Muscle of arm (tissue), 12 donors: ENCODE results near the gene YAP1. TPM values are rescaled to one million over a fixed set of nuclear protein-coding genes. Genes with fewer than 3 reads are reported as not detected.
A peak's percentile ranks its signal among the peaks of the same experiment; 100 is the strongest.
"Not testable (repeated sequence)": the region's sequence is repeated elsewhere in the genome, so short reads cannot be mapped to it uniquely, and the experiment has no call there.

Source experiments
- DNase-seq: peaks from one replicate; pipeline ENCODE4 v3.0.0-alpha.2; 2013
- polyA plus RNA-seq, 12 donors: library from polyadenylated mRNA; unstranded; fragments of 120-200 nt; gene quantifications; one replicate each; pipeline ENCODE4 v1.2.1, GENCODE V29; 2013; ENCODE audit not compliant: insufficient read length in 12 of 12

Gene YAP1
- polyA plus RNA-seq, 12 donors: 64.0 to 127 (median 89.4) TPM; not detected in 1

- DNase-seq: no peak
Observed at GRCh38 chr11:102237096-102237735, 127.0 kb downstream of the YAP1 start.

GRCh38 chr11:102238391-102238821, 128.2 kb downstream of the YAP1 start:
- DNase-seq: no peak

- no peak for DNase-seq
Observed at GRCh38 chr11:102239448-102239847, 129.2 kb downstream of the YAP1 start.

- no peak for DNase-seq
Observed at GRCh38 chr11:102239911-102240310, 129.7 kb downstream of the YAP1 start.

GRCh38 chr11:102240502-102240901, 130.3 kb downstream of the YAP1 start:
- no peak for DNase-seq

- no peak for DNase-seq
Observed at GRCh38 chr11:102241026-102241425, 130.8 kb downstream of the YAP1 start.

- no peak for DNase-seq
Observed at GRCh38 chr11:102243399-102243884, 133.2 kb downstream of the YAP1 start.

- no peak for DNase-seq
Observed at GRCh38 chr11:102244681-102245409, 134.6 kb downstream of the YAP1 start.

- DNase-seq: no peak
Observed at GRCh38 chr11:102251423-102251822, 141.2 kb downstream of the YAP1 start.

- DNase-seq: no peak
Observed at GRCh38 chr11:102252339-102252891, 142.2 kb downstream of the YAP1 start.

GRCh38 chr11:102253020-102253715, 142.9 kb downstream of the YAP1 start:
- DNase-seq: no peak

GRCh38 chr11:102254047-102254446, 143.8 kb downstream of the YAP1 start:
- DNase-seq: no peak

- no peak for DNase-seq
Observed at GRCh38 chr11:102256251-102256650, 146.0 kb downstream of the YAP1 start.

GRCh38 chr11:102260241-102260640, 150.0 kb downstream of the YAP1 start:
- no peak for DNase-seq

- no peak for DNase-seq
Observed at GRCh38 chr11:102263379-102264003, 153.2 kb downstream of the YAP1 start.

GRCh38 chr11:102264704-102265103, 154.5 kb downstream of the YAP1 start:
- not testable (repeated sequence) for DNase-seq

GRCh38 chr11:102266099-102266498, 155.9 kb downstream of the YAP1 start:
- no peak for DNase-seq

- DNase-seq: no peak
Observed at GRCh38 chr11:102267609-102268008, 157.4 kb downstream of the YAP1 start.

GRCh38 chr11:102268083-102268984, 158.1 kb downstream of the YAP1 start:
- peak; percentile 61 for DNase-seq

GRCh38 chr11:102268985-102269470, 158.8 kb downstream of the YAP1 start:
- DNase-seq: no peak

GRCh38 chr11:102269927-102270326, 159.7 kb downstream of the YAP1 start:
- no peak for DNase-seq
